Ovary (tissue), 9 donors: ENCODE results near the gene SLC6A6. TPM values are rescaled to one million over a fixed set of nuclear protein-coding genes. Genes with fewer than 3 reads are reported as not detected.

Experiments
- DNase-seq, 5 donors: peaks; one replicate each; pipeline ENCODE4 v3.0.0-alpha.2; 2019 to 2020
- H3K27ac ChIP-seq, 2 donors: fragments of 200-600 bp; one replicate each; pipeline versions ENCODE4 v1.5.1 to v1.8.0; 2019 to 2022
- H3K27me3 ChIP-seq: fragments of 200-600 bp; one replicate; pipeline ENCODE4 v1.8.0; 2022
- H3K36me3 ChIP-seq: fragments of 200-600 bp; sonication (generic); one replicate; pipeline ENCODE4 v1.5.1; 2019
- H3K4me1 ChIP-seq: one replicate; pipeline ENCODE4 v1.8.1; 2013; ENCODE audit warnings: mild to moderate bottlenecking, moderate library complexity; ENCODE audit not compliant: insufficient read depth
- H3K4me3 ChIP-seq: fragments of 200-600 bp; sonication (generic); one replicate; pipeline ENCODE4 v1.5.1; 2017
- H3K9me3 ChIP-seq, 2 donors: fragments of 200-600 bp in 1 of 2; sonication (generic) in 1 of 2; one replicate each; pipeline versions ENCODE4 v1.5.1 to v1.8.1; 2013 to 2019; ENCODE audit warnings: mild to moderate bottlenecking in 1 of 2, moderate library complexity in 1 of 2
- CTCF ChIP-seq, 3 donors: fragments of 450-650 bp in 2 of 3; fragments of 200-600 bp in 1 of 3; IDR thresholded peaks; one replicate each; pipeline versions ENCODE4 v1.5.1 to v1.8.0; 2016 to 2022; ENCODE audit warnings: antibody characterized with exemption in 3 of 3, mild to moderate bottlenecking in 1 of 3
- EP300 ChIP-seq: sonication (generic); formaldehyde crosslinking; IDR thresholded peaks from one replicate; pipeline ENCODE4 v1.6.1; 2017; ENCODE audit warnings: antibody characterized with exemption
- POLR2A ChIP-seq: fragments of 450-650 bp; IDR thresholded peaks from one replicate; pipeline ENCODE4 v1.6.1; 2017; ENCODE audit warnings: antibody characterized with exemption, mild to moderate bottlenecking, moderate library complexity
- WGBS, 3 donors: extraction: QIAGEN DNeasy Blood & Tissue Kit in 1 of 3; methylation state at CpG; one replicate each; pipeline versions ENCODE4 v1.1.5 to v1.1.7; 2013 to 2017; 5-methylcytosine and 5-hydroxymethylcytosine counted together
- intact Hi-C, 4 donors: fragments of 100-400 bp; cut with DNase I; formaldehyde crosslinking; loops; one replicate each; pipeline versions ENCODE4 v1.11.0 to v1.15.1; 2022 to 2023
- polyA plus RNA-seq, 2 donors: library from polyadenylated mRNA; stranded (reverse); fragments of 200-250 nt in 1 of 2; fragments of 350-450 nt in 1 of 2; fragmentation: Illumina TruSeq in 1 of 2; extraction: RNeasy Lipid Tissue Mini Kit (QIAGEN cat#74804) in 1 of 2; gene quantifications; one replicate each; pipeline ENCODE4 v1.2.3, GENCODE V29; 2013 to 2014
- total RNA-seq, 7 donors: library from RNA; depleted of rRNA in 2 of 7; stranded (reverse); fragments of >200 nt in 2 of 7; fragmentation: NEBNext Ultra II Directional in 3 of 7; extraction: Animal tissue kit (Norgen Biotek cat#: 25700) in 3 of 7; gene quantifications; one replicate each; pipeline versions ENCODE4 v1.1.0 to v1.2.4, GENCODE V29; 2016 to 2023
- donor health status: DM: no; HTN: no; CAD: no; lungs with moderate emphysema.
- donor health status: DM: no; HTN: no; CAD: no.
- donor health status: Bipolar disorder and iron deficiency.
- donor health status: DM: yes; HTN: yes; CAD: no.
- donor health status: DM: no; HTN: no; CAD: no.
- donor health status: DM: yes; HTN: yes; CAD: no.

The SLC6A6 gene
- total and polyA plus RNA-seq, 9 donors: 32.5 to 141 (median 80.5) TPM

- no peaks in the 10 kb centered on the region for H3K27me3 ChIP-seq
- 95 to 96% (median 96%) methylated on average over 3 of the region's 3 CpGs for WGBS, 3 donors
- H3K4me1 ChIP-seq: peaks cover 35% of the 10 kb centered on the region
- H3K4me3 ChIP-seq: no peak overlapping the region
- DNase-seq: no peak
- no peaks in the 10 kb centered on the region for H3K9me3 ChIP-seq
- TF ChIP-seq CTCF (IDR thresholded peaks at IDR 0.05) (no peak), EP300 (no peak), POLR2A (no peak)
- peak overlapping the region in 1 of 2 donors; percentile 92 for H3K27ac ChIP-seq
- H3K36me3 ChIP-seq: no peaks in the 10 kb centered on the region
- intact Hi-C loops: loop anchor here in 3 of 4 donors (5.0 to 10.0 kb wide), 3 partner anchors 38 to 156 kb away; partner anchors contain the start of gene SLC6A6 (in 1 of the 3)
Observed at GRCh38 chr3:14450506-14450905, 48.1 kb downstream of the SLC6A6 start.

- Histone ChIP-seq H3K4me1 (peaks cover 35% of the 10 kb centered on the region), H3K4me3 (no peak overlapping the region), H3K27me3 (no peaks in the 10 kb centered on the region), H3K27ac (peak overlapping the region; percentile 88 to 92), H3K36me3 (no peaks in the 10 kb centered on the region), H3K9me3 (no peaks in the 10 kb centered on the region)
- intact Hi-C loops: loop anchor here in 3 of 4 donors (5.0 to 10.0 kb wide), 3 partner anchors 39 to 156 kb away; partner anchors contain the start of gene SLC6A6 (in 1 of the 3)
- no peak for DNase-seq
- 91 to 95% (median 94%) methylated on average over 5 of the region's 5 CpGs for WGBS, 3 donors
- TF ChIP-seq CTCF (IDR thresholded peaks at IDR 0.05) (no peak), POLR2A (no peak), EP300 (no peak)
Observed at GRCh38 chr3:14450922-14451606, 48.7 kb downstream of the SLC6A6 start.

GRCh38 chr3:14451844-14452739, 49.7 kb downstream of the SLC6A6 start:
- intact Hi-C loops: loop anchor here in 3 of 4 donors (5.0 to 10.0 kb wide), 3 partner anchors 40 to 157 kb away; partner anchors contain the start of gene SLC6A6 (in 1 of the 3)
- H3K36me3 ChIP-seq: no peaks in the 10 kb centered on the region
- no peak for TF ChIP-seq POLR2A
- no peak for TF ChIP-seq CTCF (IDR thresholded peaks at IDR 0.05)
- no peak for TF ChIP-seq EP300
- H3K4me1 ChIP-seq: peaks cover 35% of the 10 kb centered on the region
- peak; percentile 85 to 93 (median 89) for DNase-seq
- WGBS, 3 donors: 19 to 25% (median 21%) methylated on average over 16 to 17 of the region's 17 CpGs
- H3K9me3 ChIP-seq: no peaks in the 10 kb centered on the region
- peak overlapping the region; percentile 88 to 92 for H3K27ac ChIP-seq
- no peaks in the 10 kb centered on the region for H3K27me3 ChIP-seq
- no peak overlapping the region for H3K4me3 ChIP-seq
